HG02642 (cell line): ENCODE data around the gene CHST12.
"Not testable (repeated sequence)": the region's sequence is repeated elsewhere in the genome, so short reads cannot be mapped to it uniquely, and the experiment has no call there.

Source experiments
- ATAC-seq: cut with Tn5 transposase; IDR thresholded peaks from one replicate; pipeline ENCODE4 v1.9.1; 2021; ENCODE audit warnings: mild to moderate bottlenecking; ENCODE audit not compliant: unreplicated experiment, poor library complexity

CHST12 gene

DNA sequence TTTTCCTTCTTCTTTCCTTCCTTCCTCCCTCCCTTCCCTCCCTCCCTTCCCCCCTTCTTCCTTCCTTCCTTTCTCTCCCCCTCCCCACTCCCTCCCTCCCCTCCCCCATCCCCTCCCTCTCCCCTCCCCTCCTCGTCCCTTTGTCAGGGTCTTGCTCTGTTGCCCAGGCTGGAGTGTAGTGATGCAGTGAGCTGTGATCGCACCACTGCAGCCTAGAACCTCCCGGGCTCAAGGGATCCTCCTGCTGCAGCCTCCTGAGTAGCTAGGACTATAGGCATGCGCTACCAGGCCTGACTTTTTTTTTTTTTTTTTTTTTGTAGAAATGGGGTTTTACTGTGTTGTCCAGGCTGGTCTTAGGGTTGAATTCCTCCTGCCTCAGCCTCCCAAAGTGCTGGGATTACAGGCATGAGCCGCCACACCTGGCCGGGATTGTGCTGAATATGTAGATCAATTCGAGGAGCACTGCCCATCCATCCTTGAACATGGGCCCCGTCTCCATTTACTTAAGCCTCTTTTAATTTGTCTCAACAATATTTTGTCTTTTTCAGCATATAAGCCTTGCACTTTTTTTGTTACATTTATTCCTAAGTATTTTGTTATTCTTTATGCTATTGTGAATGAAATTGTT, 49.3 kb downstream of the CHST12 start:
- ATAC-seq = no peak

DNA sequence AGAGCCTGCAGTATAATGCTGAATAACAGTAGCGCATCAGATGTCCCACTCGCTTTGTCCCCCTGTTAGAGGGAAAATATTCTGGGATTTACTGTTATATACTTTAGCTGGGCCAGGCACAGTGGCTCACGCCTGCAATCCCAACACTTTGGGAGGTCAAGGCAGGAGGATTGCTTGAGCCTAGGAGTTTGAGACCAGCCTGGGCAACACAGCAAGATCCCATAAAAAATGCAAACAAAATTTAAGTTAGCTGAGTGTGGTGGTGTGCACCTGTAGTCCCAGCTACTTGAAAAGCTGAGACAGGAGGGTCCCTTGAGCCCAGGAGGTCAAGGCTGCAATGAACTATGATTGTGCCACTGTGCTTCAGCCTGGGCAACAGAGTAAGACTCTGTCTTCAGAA, 50.4 kb downstream of the CHST12 start:
- ATAC-seq = not testable (repeated sequence)

- ATAC-seq = no peak
Measured at GRCh38 chr7:2459674-2460073, 56.3 kb downstream of the CHST12 start.

DNA sequence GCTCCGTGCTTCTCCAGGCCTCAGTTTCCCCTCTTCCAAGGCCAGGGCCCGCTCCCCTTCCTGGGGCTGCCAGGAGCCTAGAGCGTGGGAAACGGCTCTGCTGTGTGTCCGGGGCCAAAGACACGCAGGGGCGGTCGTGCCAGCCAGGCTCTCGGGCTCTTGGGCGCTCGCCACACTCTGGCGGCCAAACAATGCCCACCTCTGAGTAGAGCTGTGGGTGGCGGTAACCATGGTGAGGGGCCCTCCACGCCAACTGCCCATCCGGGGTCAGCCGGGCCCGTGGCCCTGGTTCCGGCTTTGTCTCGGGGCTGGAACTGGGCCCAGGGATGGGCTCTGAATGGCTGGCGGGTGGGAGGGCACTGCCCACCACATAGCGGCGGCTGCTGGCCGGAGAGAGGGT, 56.8 kb downstream of the CHST12 start:
- no peak for ATAC-seq

- no peak for ATAC-seq
Measured at GRCh38 chr7:2460641-2461040, 57.2 kb downstream of the CHST12 start.

DNA sequence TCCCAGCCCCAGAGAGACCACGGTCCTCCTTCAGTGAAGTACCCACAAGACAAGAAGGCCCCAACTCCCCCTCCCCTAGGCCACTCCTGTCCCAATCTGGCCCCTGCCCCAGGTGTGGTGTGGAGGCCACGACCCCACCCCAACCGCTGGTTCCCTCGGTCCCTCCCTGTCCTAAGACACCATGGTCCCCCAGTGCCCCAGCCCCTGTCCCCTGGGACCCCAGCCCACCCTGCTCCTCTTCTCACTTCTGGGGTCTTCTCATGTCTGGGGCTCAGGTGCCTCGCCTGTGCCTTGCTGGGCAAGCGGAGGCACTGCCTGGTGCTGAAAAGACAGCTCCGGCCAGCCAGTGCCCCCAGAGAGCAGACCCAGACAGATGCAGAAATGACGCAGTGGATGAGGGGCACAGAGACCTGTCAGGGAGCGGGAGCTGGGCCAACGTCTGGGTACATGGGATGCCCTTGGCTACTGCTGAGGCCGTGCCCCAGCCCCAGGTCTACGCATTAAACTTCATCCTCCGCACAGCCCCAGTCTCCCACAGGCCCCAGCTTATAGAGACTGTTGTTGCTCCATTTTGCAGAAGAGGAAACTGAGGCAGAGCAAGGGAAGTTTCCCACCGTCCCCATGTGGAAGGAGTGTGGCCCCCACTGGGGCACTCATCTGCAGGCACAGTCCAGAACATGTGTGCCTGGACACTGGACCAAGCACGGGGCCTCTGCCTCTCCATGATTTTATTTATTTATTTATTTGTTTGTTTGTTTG, 58.0 kb downstream of the CHST12 start:
- no peak for ATAC-seq

GRCh38 chr7:2462731-2463130, 59.3 kb downstream of the CHST12 start:
- no peak for ATAC-seq

DNA sequence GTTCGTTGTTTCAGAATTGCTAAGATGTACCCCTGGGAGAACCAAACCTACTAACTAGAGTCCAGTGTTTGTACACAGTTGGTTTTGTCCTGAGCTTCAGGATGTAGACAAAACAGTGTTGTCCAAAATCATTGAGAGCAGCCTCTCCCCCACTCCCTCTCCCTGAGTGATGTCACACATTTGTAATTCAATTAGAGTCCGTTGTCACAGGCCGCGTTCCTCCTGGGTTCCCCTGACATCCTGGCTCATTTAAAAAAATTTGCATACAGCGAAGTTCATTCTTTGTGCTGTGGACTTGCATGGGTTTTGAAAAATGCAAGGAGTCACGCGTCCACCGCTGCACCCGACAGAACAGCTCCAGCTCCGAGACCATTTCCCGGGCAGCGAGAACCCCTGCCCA, 62.5 kb downstream of the CHST12 start:
- no peak for ATAC-seq

GRCh38 chr7:2466675-2467074, 63.3 kb downstream of the CHST12 start:
- no peak for ATAC-seq

GRCh38 chr7:2468227-2468626, 64.8 kb downstream of the CHST12 start:
- no peak for ATAC-seq

GRCh38 chr7:2469460-2470203, 66.2 kb downstream of the CHST12 start:
- not testable (repeated sequence) for ATAC-seq

- ATAC-seq = no peak
Measured at GRCh38 chr7:2470204-2471021, 67.0 kb downstream of the CHST12 start.

DNA sequence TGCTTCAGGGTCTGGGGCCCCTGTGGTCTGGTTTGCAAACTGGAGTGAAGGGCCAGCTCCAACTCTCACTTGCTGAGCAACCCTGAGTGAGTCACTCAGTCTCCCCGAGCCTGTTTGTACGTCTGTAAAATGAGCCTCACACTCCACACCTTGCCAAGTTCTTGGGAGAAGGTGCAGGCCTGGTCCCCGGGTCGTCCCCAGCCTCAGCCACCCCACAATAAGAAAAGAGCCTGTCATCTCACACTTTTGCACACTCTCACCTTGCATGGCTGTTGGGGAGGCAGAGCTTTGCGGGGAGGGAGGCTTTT, 67.6 kb downstream of the CHST12 start:
- ATAC-seq = no peak

- ATAC-seq = no peak
Measured at GRCh38 chr7:2471396-2471795, 68.0 kb downstream of the CHST12 start.

- ATAC-seq = no peak
Measured at GRCh38 chr7:2472739-2473138, 69.3 kb downstream of the CHST12 start.

DNA sequence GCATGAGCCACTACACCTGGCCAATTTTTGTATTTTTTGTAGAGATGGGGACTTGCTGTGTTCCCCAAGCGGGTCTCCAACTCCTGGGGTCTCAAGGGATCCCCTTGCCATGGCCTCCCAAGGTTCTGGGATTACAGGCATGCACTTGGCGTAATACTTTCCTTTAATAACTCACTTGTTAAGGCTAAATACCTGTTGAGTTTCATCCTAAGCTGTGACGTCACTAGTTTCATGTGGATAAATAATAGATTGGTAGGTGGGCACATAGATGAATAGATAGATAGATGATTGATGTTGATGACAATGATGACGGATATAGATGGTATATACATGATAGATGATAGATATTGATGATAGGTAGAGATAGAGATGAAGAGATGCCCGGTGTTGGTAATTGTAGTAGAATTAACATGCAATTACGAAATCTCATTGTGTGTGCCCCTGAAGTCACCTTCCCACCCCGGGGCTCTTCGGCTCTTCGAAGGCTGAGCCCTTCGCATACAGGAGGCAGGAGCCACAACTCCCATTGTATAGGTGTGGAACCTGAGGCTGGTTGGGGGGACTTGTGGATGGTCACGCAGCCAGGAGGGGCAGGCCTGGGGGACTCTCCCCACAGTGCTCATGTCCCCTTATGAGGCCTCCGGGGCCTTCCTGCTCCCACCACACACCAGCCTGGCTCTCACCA, 70.2 kb downstream of the CHST12 start:
- no peak for ATAC-seq

DNA sequence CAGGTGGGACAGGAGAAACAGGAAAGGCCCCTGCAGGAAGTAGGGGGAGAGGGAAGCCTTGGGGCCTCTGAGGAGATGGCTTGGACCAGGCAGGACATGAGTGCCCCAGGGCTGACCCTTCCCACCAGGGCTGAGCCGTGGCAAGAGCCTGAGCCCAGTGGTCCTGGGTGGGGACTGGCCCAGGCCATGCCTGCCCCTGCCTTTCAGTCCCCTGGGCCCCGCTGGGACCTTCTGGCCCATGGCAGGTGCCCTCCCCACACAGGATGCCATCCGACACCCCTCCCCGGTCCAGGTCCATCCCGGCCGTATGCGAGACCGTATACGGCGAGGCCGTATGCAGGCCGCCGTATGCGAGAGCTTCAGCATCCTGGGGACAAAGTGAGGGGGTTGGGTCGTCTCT, 70.8 kb downstream of the CHST12 start:
- ATAC-seq = no peak

GRCh38 chr7:2474813-2475677, 71.6 kb downstream of the CHST12 start:
- no peak for ATAC-seq

- no peak for ATAC-seq
Measured at GRCh38 chr7:2475678-2476015, 72.2 kb downstream of the CHST12 start.
